Body of pancreas (tissue), 4 donors: Measurements from ENCODE around the gene HES5.

Source experiments
- POLR2A ChIP-seq, 3 donors: fragments of 450-650 bp; IDR thresholded peaks; one replicate each; pipeline ENCODE4 v1.6.1; 2016; ENCODE audit warnings: antibody characterized with exemption in 3 of 3, mild to moderate bottlenecking in 2 of 3
- TF ChIP-seq, protein P1 (sequence below), 7 experiments: fragments of 450-650 bp in 4 of 7; fragments of 200-600 bp in 3 of 7; sonication (generic) in 3 of 7; IDR thresholded peaks; one replicate each; pipeline ENCODE4 v1.5.1; 2016 to 2019; ENCODE audit warnings: antibody characterized with exemption in 7 of 7

DNA sequence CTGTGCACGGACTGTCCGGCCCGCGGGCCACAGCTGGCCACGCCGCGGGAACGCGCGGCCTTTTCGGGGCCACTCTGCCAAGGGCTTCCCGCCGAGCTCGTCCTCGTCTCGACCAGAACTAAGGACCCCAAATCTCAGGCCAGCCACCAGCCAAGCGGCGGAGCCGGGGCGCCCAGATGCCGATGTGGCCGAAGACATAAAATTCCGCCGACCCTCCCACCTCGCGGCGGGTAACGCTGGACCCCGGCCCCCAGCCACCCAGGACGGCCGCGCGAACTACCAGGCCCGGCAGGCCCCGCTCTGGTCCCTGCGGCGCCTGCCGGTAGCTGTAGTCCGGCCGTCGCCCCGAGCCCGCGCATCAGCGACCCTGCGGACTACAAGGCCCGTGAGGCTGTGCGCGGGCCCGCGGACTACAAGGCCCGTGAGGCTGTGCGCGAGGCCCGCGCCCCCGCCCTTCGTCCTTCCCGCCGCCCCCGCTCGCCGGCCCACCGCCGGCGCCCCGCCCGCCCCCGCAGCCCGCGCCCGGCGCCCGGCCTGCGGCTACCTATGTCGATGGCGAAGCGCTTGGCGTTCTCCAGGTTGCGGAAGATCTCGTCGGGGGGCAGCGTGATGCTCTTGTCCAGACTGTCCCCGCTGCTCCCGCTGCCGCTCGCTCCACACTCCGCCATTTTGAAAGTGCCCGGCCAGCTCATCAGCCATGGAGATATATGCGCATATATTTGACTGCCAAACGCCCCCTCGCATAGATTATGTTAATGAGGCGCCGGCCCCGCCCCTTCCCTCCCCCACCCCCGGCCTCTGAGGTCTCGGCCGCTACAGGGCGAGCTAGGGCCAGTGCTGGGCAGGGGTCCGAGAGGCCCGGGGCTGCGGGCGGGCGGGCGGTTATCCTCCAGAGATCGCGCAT is 3.9 kb downstream of the HES5 start, which contains the start of gene PANK4:
- TF ChIP-seq, protein P1, sequence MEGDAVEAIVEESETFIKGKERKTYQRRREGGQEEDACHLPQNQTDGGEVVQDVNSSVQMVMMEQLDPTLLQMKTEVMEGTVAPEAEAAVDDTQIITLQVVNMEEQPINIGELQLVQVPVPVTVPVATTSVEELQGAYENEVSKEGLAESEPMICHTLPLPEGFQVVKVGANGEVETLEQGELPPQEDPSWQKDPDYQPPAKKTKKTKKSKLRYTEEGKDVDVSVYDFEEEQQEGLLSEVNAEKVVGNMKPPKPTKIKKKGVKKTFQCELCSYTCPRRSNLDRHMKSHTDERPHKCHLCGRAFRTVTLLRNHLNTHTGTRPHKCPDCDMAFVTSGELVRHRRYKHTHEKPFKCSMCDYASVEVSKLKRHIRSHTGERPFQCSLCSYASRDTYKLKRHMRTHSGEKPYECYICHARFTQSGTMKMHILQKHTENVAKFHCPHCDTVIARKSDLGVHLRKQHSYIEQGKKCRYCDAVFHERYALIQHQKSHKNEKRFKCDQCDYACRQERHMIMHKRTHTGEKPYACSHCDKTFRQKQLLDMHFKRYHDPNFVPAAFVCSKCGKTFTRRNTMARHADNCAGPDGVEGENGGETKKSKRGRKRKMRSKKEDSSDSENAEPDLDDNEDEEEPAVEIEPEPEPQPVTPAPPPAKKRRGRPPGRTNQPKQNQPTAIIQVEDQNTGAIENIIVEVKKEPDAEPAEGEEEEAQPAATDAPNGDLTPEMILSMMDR (IDR thresholded peaks at IDR 0.05): peak in 3 of 7 experiments; percentile 8 to 38 (median 38)
- peak in 2 of 3 donors; percentile 62 to 73 for TF ChIP-seq POLR2A (IDR thresholded peaks at IDR 0.05)
